Gastroesophageal sphincter (tissue), 4 donors: ENCODE data around the gene TTC7B. TPM values are rescaled to one million over a fixed set of nuclear protein-coding genes. Genes with fewer than 3 reads are reported as not detected.
A peak's percentile ranks its signal among the peaks of the same experiment; 100 is the strongest.

Experiments used
- ATAC-seq: fragments of 150-250 bp; one replicate; pipeline ENCODE4 v1.9.1; 2016; ENCODE audit warnings: mild to moderate bottlenecking, moderate library complexity
- H3K27ac ChIP-seq, 4 donors: fragments of 200-600 bp; sonication (generic) in 3 of 4; 1 replicate in 3 of 4; 2 replicates in 1 of 4; pipeline ENCODE4 v1.5.1; 2016 to 2019
- H3K27me3 ChIP-seq: fragments of 200-600 bp; sonication (generic); one replicate; pipeline ENCODE4 v1.5.1; 2019
- H3K36me3 ChIP-seq, 2 donors: fragments of 200-600 bp; sonication (generic); one replicate each; pipeline ENCODE4 v1.5.1; 2019; ENCODE audit warnings: control low read depth in 1 of 2
- H3K4me1 ChIP-seq, 3 donors: fragments of 200-600 bp; sonication (generic); 1 replicate in 2 of 3; 2 replicates in 1 of 3; pipeline ENCODE4 v1.5.1; 2016 to 2019; ENCODE audit warnings: control low read depth in 2 of 3
- H3K4me3 ChIP-seq, 2 donors: fragments of 200-600 bp; sonication (generic); one replicate each; pipeline ENCODE4 v1.5.1; 2019; ENCODE audit warnings: mild to moderate bottlenecking in 1 of 2, moderate library complexity in 1 of 2
- H3K9me3 ChIP-seq, 3 donors: fragments of 200-600 bp; sonication (generic); one replicate each; pipeline ENCODE4 v1.5.1; 2017 to 2019; ENCODE audit warnings: control low read depth in 2 of 3
- EP300 ChIP-seq: sonication (generic); formaldehyde crosslinking; IDR thresholded peaks from one replicate; pipeline ENCODE4 v1.6.1; 2017; ENCODE audit warnings: antibody characterized with exemption, mild to moderate bottlenecking
- POLR2A ChIP-seq, 2 donors: fragments of 450-650 bp; IDR thresholded peaks; one replicate each; pipeline ENCODE4 v1.6.1; 2017; ENCODE audit warnings: antibody characterized with exemption in 2 of 2, mild to moderate bottlenecking in 2 of 2, moderate library complexity in 1 of 2
- POLR2AphosphoS5 ChIP-seq: sonication (generic); formaldehyde crosslinking; IDR thresholded peaks from one replicate; pipeline ENCODE4 v1.6.1; 2017; ENCODE audit warnings: antibody characterized with exemption
- WGBS, 2 donors: methylation state at CpG; one replicate each; pipeline ENCODE4 v1.1.5; 2018; ENCODE audit warnings: low coverage in 1 of 2; 5-methylcytosine and 5-hydroxymethylcytosine counted together
- total RNA-seq, 4 donors: library from RNA; depleted of rRNA; stranded (reverse); fragments of >200 nt; gene quantifications; one replicate each; pipeline ENCODE4 v1.1.0, GENCODE V29; 2016
- TF ChIP-seq, protein P1 (sequence below), 4 experiments: fragments of 200-600 bp in 2 of 4; fragments of 450-650 bp in 2 of 4; sonication (generic) in 1 of 4; IDR thresholded peaks; one replicate each; pipeline ENCODE4 v1.5.1; 2017 to 2019; ENCODE audit warnings: antibody characterized with exemption in 4 of 4, mild to moderate bottlenecking in 2 of 4, moderate library complexity in 2 of 4

TTC7B gene
- total RNA-seq, 4 donors from 2014 or later: 59.0 to 170 (median 64.1) TPM

DNA sequence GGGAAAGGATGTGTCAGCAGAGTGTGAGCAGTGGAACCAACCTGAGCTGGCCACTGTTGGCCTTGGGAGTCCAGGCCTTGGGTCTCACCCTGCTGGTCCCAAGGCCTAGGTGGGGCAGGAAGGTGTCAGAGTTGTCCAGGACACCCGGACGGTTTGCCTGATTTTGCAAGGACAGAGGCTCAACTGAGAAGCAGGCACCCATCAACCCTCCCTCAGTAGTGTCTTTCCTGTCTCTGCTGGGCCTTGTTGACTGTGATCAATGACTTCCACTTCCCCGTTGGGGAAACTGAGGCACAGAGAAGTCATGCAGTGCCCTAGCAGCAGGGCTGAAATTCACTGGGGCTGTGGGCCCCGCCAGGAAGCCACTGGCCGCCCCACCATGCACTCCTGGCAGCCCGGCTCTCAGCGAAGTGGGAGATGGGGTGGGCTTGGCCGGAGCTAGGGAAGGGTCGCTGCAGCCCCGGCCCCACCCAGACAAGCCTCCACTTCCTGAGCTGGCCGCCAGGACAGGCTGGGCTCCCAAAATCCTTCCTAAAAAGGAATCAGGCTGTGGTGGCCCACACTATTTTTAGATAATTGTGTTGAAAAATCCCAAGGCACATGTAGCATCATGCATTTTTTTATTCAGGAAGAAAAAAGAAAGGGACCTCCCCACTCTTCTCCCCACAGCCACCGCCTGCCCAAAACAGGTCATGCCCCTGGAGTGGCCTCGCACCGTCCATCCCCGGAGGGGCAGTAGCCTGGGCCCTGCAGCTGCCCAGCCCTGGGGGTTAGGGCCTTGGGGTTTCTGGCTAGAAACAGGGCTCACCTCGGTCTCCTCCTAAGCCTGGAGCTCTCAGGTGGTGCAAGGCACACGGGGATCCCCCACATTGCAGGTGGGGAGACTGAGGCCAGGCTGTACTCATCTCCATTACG lies 292.0 kb downstream of the TTC7B start:
- Histone ChIP-seq H3K9me3 (peaks cover 0 to 3% (median 0%) of the 10 kb centered on the region in 3 donors), H3K27me3 (no peaks in the 10 kb centered on the region), H3K27ac (peak overlapping the region; percentile 60 to 90 (median 87)), H3K4me1 (peaks cover 5 to 57% (median 33%) of the 10 kb centered on the region in 3 donors), H3K36me3 (no peaks in the 10 kb centered on the region), H3K4me3 (no peak overlapping the region)
- WGBS, 2 donors: 53 to 100% methylated on average over 1 to 4 of the region's 18 CpGs
- TF ChIP-seq EP300 (no peak), POLR2A (IDR thresholded peaks at IDR 0.05) (no peak), POLR2AphosphoS5 (no peak)
- TF ChIP-seq, protein P1, sequence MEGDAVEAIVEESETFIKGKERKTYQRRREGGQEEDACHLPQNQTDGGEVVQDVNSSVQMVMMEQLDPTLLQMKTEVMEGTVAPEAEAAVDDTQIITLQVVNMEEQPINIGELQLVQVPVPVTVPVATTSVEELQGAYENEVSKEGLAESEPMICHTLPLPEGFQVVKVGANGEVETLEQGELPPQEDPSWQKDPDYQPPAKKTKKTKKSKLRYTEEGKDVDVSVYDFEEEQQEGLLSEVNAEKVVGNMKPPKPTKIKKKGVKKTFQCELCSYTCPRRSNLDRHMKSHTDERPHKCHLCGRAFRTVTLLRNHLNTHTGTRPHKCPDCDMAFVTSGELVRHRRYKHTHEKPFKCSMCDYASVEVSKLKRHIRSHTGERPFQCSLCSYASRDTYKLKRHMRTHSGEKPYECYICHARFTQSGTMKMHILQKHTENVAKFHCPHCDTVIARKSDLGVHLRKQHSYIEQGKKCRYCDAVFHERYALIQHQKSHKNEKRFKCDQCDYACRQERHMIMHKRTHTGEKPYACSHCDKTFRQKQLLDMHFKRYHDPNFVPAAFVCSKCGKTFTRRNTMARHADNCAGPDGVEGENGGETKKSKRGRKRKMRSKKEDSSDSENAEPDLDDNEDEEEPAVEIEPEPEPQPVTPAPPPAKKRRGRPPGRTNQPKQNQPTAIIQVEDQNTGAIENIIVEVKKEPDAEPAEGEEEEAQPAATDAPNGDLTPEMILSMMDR (IDR thresholded peaks at IDR 0.05): peak in 3 of 4 experiments; percentile 16 to 43 (median 30)
- no peak for ATAC-seq

DNA sequence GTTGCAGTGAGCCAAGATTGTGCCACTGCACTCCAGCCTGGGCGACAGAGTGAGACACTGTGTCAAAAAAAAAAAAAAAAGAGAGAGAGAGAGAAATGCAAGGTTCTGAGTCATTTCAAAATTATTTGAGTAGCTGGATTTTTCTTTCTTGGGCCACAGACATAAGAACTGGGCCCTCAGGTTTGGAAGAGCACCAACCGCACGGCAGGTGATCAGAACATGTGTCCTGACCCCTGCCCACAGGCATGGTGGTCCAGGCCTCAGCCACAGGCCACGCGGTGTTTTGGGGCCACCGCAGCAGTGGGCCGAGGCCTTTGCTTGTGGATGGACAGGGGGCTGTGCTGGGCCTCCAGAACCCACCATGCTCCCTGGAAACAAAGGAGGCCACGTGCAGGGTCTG lies 292.7 kb downstream of the TTC7B start:
- Histone ChIP-seq H3K27ac (peak overlapping the region; percentile 60 to 90 (median 87)), H3K27me3 (no peaks in the 10 kb centered on the region), H3K4me1 (peaks cover 5 to 63% (median 33%) of the 10 kb centered on the region in 3 donors), H3K4me3 (no peak overlapping the region), H3K9me3 (peaks cover 0 to 5% (median 0%) of the 10 kb centered on the region in 3 donors), H3K36me3 (no peaks in the 10 kb centered on the region)
- 41% methylated on average over 3 of the region's 8 CpGs; no CpG with 5 or more reads in 1 of the 2 donors for WGBS, 2 donors
- no peak for ATAC-seq
- TF ChIP-seq POLR2AphosphoS5 (no peak), EP300 (no peak)
- TF ChIP-seq, protein P1 (IDR thresholded peaks at IDR 0.05): no peak

DNA sequence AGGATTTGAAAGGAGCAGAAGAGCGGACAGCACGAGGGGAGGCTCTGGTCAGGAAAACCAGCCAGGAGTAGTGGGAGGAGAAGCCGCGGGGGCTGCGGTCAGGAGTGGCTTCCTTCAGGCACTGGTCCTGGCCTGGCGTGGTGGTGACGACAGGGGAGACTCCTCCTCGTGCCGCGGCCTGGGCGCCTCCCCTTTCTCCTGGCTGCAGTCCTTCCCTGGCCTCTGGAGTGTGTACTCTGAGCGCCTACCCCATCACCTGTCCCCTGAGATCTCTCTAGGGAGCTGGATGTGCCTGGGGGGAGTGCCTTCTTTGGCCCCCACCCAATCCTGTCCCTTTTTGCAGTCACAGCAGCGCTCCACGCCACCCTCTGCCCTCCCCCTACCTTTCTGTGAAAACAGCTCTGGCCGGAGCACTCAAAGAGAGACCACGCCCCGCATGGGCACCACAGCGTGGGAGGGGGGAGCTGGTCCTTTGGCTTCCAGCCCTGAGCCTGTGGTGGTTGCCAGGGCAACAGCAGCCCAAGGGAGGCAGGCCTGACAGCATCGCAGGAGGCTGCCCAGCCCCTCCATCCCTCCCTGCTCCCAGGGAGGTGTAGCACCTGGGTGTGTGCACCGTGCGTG lies 293.5 kb downstream of the TTC7B start:
- peaks cover 0 to 5% (median 0%) of the 10 kb centered on the region in 3 donors for H3K9me3 ChIP-seq
- 20 to 33% methylated on average over 1 to 5 of the region's 21 CpGs for WGBS, 2 donors
- no peaks in the 10 kb centered on the region for H3K36me3 ChIP-seq
- H3K27me3 ChIP-seq: no peaks in the 10 kb centered on the region
- TF ChIP-seq, protein P1 (IDR thresholded peaks at IDR 0.05): peak in 1 of 4 experiments; percentile 9
- TF ChIP-seq POLR2A (IDR thresholded peaks at IDR 0.05) (peak in 1 of 2 donors; percentile 23), POLR2AphosphoS5 (peak; percentile 17), EP300 (no peak)
- peak overlapping the region; percentile 84 to 90 (median 87) for H3K27ac ChIP-seq
- no peak overlapping the region for H3K4me3 ChIP-seq
- peak; percentile 79 for ATAC-seq
- H3K4me1 ChIP-seq: peaks cover 5 to 72% (median 41%) of the 10 kb centered on the region in 3 donors

DNA sequence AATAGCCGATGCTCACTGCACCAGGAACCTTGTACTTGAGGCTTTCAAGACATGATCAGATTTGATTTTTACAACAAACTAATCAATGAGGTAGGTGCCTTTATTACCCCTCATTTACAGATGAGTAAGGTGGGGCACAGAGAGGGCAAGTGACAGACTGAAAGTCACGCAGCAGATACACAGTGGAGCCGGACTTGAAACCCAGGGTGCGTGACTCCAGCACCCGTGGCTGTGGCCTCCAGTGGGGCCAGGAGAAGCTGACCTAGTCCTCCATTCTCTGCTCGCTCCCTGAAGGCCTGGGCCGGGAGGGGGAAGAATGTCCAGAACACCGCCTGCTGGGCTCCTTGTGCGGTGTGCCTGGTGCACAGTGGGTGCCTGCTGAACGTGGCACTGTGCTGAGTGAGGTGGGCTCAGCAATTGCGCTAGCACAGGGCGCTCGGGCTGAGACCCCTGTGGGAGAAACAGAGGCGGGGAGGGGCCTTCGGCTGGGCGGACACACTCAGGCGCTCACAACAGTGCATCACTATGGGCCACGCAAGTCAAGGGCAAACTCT lies 294.2 kb downstream of the TTC7B start:
- no peak for ATAC-seq
- peak overlapping the region; percentile 84 to 90 (median 87) for H3K27ac ChIP-seq

More for the DNA sequence above, 294.2 kb downstream of the TTC7B start:
- Histone ChIP-seq H3K4me3 (no peak overlapping the region), H3K36me3 (no peaks in the 10 kb centered on the region), H3K27me3 (no peaks in the 10 kb centered on the region), H3K4me1 (peaks cover 5 to 79% (median 43%) of the 10 kb centered on the region in 3 donors), H3K9me3 (peaks cover 0 to 5% (median 0%) of the 10 kb centered on the region in 3 donors)
- TF ChIP-seq POLR2AphosphoS5 (no peak), EP300 (no peak), POLR2A (IDR thresholded peaks at IDR 0.05) (no peak)
- TF ChIP-seq, protein P1 (IDR thresholded peaks at IDR 0.05): no peak
- WGBS, 2 donors: no CpG with 5 or more reads among the region's 18 CpGs
